ENCODE data around the gene NDST1. TPM values are rescaled to one million over a fixed set of nuclear protein-coding genes. Genes with fewer than 3 reads are reported as not detected.

NDST1 gene
- total RNA-seq, 2 experiments from 2014 or later, result 1.1 to 1.6 TPM

DNA sequence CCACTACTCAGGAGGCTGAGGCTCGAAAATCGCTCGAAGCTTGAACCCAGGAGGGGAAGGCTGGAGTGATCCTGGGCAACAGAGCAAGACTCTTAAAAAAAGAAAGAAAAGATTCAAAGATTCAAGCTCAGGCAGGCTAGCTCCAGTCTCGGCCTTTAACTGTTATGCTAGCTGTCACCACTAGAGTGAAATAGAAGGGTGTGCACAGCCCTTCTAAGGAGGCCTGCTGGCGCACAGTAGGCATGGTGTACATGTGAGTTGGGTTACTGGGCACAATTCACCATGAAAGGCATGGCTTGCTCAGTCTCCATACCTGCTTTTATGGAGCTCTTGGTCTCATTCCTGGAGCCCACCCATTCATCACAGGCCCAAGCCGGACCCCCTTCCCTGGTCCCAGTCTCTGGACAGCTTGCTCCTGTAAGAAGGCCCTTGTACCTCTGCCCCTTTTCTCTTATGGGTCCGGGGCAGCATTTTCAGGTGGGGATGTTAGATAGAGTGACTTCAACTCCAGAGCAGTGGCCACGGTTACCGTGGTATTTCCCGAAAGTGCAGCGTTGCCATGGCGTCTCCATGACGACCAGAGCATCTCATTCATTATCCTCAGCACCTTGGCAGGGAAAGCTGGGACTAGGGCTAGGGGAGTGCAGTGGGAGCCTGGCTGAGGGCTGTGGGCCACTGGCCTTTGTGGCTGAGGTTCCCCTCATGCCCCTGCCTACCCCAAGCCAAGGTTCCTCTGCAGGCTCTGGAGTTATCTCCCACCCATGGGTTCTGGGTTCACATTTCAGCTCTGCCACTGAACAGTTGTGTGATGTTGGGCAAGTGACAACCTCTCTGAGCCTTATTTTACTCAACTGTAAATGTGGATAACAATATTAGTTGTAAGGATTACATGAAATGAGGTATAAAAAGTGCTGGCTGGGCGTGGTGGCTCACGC lies 5.7 kb downstream of the NDST1 start:
- Histone ChIP-seq H3K9me3 (ENCODE audit: control insufficient read depth in 1 of 2, insufficient read depth in 1 of 2, low read length in 2 of 2) (no peaks in the 10 kb centered on the region), H3K27ac (ENCODE audit: low read depth in 1 of 2, low read length in 2 of 2) (no peak overlapping the region), H3K4me1 (ENCODE audit: insufficient read depth, low read length) (no peaks in the 10 kb centered on the region), H3K36me3 (ENCODE audit: insufficient read depth, low read length) (no peaks in the 10 kb centered on the region), H3K27me3 (ENCODE audit: control insufficient read depth in 1 of 2, insufficient read depth in 2 of 2, low read length in 2 of 2) (no peaks in the 10 kb centered on the region), H3K4me3 (ENCODE audit: low read length) (no peak overlapping the region)
- POLR2A ChIA-PET, result no interaction called here
- H3K4me3 Mint-ChIP-seq, result no peak overlapping the region
- CTCF ChIA-PET, result no interaction called here
- ATAC-seq (ENCODE audit: poor library complexity) (no peak), DNase-seq (no peak)
- H3K27me3 Mint-ChIP-seq, result no peaks in the 10 kb centered on the region
- intact Hi-C loops (cut with DNase I, micrococcal nuclease), result no loop called here
- TF ChIP-seq, protein P1, sequence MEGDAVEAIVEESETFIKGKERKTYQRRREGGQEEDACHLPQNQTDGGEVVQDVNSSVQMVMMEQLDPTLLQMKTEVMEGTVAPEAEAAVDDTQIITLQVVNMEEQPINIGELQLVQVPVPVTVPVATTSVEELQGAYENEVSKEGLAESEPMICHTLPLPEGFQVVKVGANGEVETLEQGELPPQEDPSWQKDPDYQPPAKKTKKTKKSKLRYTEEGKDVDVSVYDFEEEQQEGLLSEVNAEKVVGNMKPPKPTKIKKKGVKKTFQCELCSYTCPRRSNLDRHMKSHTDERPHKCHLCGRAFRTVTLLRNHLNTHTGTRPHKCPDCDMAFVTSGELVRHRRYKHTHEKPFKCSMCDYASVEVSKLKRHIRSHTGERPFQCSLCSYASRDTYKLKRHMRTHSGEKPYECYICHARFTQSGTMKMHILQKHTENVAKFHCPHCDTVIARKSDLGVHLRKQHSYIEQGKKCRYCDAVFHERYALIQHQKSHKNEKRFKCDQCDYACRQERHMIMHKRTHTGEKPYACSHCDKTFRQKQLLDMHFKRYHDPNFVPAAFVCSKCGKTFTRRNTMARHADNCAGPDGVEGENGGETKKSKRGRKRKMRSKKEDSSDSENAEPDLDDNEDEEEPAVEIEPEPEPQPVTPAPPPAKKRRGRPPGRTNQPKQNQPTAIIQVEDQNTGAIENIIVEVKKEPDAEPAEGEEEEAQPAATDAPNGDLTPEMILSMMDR (IDR thresholded peaks at IDR 0.05), result no peak
- H3K4me1 Mint-ChIP-seq (ENCODE audit: low read depth), result no peaks in the 10 kb centered on the region
- H3K36me3 Mint-ChIP-seq (ENCODE audit: low read depth), result no peaks in the 10 kb centered on the region
- H3K9me3 Mint-ChIP-seq, result no peaks in the 10 kb centered on the region
- H3K27ac Mint-ChIP-seq, result no peak overlapping the region

DNA sequence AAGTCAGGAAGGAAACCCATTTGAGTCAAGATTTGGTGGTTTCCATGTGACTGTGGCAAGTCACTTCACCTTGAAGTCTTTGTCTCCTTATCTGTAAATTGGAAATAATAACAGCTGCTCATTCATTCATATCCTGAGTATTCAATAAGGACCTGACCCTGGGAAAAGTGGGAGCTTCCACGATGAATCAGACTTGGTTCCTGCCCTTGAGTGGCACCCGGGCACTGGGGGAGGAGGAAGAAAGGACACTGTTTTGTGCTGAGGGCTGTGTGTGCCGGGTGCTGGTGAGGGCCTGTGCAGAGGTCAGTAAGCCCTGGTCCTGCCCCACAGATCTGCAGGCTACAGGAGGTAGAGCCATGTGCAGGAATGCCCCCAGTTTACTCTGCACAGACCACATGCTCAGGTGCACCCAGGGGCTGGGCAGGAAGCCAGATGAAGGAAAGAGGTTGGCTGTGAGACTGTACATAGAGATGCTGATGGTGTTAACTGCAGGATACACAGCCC lies 6.8 kb downstream of the NDST1 start:
- Mint-ChIP-seq H3K4me3 (no peak overlapping the region), H3K36me3 (ENCODE audit: low read depth) (no peaks in the 10 kb centered on the region), H3K4me1 (ENCODE audit: low read depth) (no peaks in the 10 kb centered on the region), H3K9me3 (no peaks in the 10 kb centered on the region), H3K27ac (no peak overlapping the region), H3K27me3 (no peaks in the 10 kb centered on the region)
- H3K27ac ChIP-seq (ENCODE audit: low read depth in 1 of 2, low read length in 2 of 2), result no peak overlapping the region
- TF ChIP-seq, protein P1 (IDR thresholded peaks at IDR 0.05), result no peak
- H3K4me3 ChIP-seq (ENCODE audit: low read length), result no peak overlapping the region
- H3K36me3 ChIP-seq (ENCODE audit: insufficient read depth, low read length), result no peaks in the 10 kb centered on the region
- H3K27me3 ChIP-seq (ENCODE audit: control insufficient read depth in 1 of 2, insufficient read depth in 2 of 2, low read length in 2 of 2), result no peaks in the 10 kb centered on the region
- ATAC-seq (ENCODE audit: poor library complexity), result no peak
- ChIA-PET POLR2A (no interaction called here), CTCF (no interaction called here)
- intact Hi-C loops (cut with DNase I, micrococcal nuclease), result no loop called here
- no peaks in the 10 kb centered on the region for H3K4me1 ChIP-seq (ENCODE audit: insufficient read depth, low read length)
- H3K9me3 ChIP-seq (ENCODE audit: control insufficient read depth in 1 of 2, insufficient read depth in 1 of 2, low read length in 2 of 2), result no peaks in the 10 kb centered on the region
- no peak for DNase-seq

DNA sequence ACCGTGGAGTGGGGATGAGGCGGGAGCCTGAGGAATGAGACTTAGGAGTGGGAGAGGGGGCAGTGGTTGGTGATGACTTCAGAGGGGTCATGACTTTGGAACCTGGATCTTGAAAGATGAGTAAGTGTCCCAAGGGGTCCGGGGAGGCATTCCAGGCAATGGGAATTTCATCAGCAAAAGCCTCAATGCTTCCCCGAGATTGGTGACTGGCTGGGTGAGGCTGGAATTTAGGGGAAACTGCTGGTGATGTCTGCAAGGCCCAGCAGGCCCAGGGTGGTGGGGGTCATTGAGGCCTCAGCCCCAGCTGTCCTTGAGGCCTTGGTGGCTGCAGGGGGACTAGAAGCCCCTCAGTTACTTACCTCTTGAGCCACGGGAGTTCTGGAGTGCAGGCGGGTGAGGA lies 7.5 kb downstream of the NDST1 start:
- CTCF ChIA-PET, result no interaction called here
- Mint-ChIP-seq H3K27me3 (no peaks in the 10 kb centered on the region), H3K4me1 (ENCODE audit: low read depth) (no peaks in the 10 kb centered on the region), H3K36me3 (ENCODE audit: low read depth) (no peaks in the 10 kb centered on the region), H3K9me3 (no peaks in the 10 kb centered on the region), H3K27ac (no peak overlapping the region), H3K4me3 (no peak overlapping the region)
- Histone ChIP-seq H3K9me3 (ENCODE audit: control insufficient read depth in 1 of 2, insufficient read depth in 1 of 2, low read length in 2 of 2) (no peaks in the 10 kb centered on the region), H3K36me3 (ENCODE audit: insufficient read depth, low read length) (no peaks in the 10 kb centered on the region), H3K27ac (ENCODE audit: low read depth in 1 of 2, low read length in 2 of 2) (no peak overlapping the region), H3K27me3 (ENCODE audit: control insufficient read depth in 1 of 2, insufficient read depth in 2 of 2, low read length in 2 of 2) (no peaks in the 10 kb centered on the region), H3K4me1 (ENCODE audit: insufficient read depth, low read length) (no peaks in the 10 kb centered on the region), H3K4me3 (ENCODE audit: low read length) (no peak overlapping the region)
- no peak for DNase-seq
- intact Hi-C loops (cut with DNase I, micrococcal nuclease), result no loop called here
- POLR2A ChIA-PET, result no interaction called here
- ATAC-seq (ENCODE audit: poor library complexity), result no peak
- TF ChIP-seq, protein P1 (IDR thresholded peaks at IDR 0.05), result no peak

Measured in CD4-positive, alpha-beta T cell (primary cell).